ENCODE results near the gene CABP2.
"Not testable (repeated sequence)": the region's sequence is repeated elsewhere in the genome, so short reads cannot be mapped to it uniquely, and the experiment has no call there.

The CABP2 gene

DNA sequence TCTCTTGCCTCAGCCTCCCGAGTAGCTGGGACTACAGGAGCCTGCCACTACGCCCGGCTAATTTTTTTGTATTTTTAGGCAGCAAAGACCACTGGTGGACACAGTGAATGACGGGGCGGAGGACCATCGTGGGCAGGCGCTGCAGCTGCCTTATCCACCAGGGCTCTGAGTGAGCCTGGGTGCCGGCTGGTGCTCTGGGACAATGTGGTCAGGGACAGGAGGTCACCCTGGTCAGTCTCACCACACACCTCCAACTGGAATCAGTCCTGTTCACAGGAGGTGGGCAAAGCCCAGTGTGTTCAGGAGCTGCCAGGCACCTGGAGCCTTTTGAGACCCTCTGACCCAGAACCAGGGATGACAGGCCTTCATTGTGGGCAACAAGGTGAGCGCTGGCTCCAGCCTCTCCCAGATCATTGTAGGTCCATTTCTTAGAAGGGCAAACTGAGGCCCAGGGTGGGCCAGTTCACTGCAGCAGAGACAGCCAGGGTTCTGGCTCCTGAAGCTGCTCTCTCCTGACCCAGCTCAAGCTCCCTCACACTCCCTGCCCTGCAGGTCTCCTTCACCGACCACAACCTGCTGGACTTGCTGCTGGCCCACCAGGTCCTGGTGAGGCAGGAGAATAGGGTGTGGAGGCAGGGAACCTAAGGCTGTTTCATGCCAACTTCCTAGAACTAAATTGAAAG, 15.7 kb upstream of the CABP2 start:
- DNase-seq = no peak

DNA sequence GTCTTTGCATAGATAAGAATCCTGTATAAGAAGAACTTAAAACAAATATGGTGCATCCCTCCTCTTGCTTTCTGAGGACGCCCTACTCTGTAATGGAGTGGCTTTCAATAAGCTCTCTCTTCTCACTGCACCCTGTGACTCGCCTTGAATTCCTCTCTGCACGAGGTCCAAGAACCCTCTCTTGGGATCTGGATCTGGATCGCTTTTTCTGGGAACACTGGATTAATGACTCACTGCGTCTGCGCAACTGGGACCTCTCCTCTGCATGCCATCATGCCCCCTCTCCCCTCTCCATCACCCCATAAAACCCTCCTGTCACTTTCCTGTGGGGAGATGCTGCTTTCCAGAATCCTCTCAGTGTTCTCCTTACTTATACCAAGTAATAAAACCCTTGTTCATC, 15.1 kb upstream of the CABP2 start:
- DNase-seq = no peak

DNA sequence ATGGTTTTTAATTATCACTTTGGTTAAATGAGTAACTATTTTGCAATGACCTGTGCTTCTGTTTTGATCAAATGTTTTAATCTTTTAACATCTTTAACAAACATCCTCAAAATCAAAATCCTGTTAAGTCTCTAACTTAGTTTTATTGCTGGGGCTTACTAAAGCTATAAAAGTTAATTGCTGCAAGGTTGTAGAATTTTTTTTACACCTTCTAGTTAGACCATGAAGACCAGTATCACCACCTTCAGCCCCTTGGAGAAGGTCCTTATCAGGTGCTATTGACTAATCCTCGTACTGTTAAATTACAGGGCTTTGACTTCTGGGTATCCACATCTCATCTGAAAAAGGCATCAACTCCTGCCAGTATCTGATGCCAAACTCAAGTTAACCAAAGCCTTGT, 12.3 kb upstream of the CABP2 start:
- no peak for DNase-seq

DNA sequence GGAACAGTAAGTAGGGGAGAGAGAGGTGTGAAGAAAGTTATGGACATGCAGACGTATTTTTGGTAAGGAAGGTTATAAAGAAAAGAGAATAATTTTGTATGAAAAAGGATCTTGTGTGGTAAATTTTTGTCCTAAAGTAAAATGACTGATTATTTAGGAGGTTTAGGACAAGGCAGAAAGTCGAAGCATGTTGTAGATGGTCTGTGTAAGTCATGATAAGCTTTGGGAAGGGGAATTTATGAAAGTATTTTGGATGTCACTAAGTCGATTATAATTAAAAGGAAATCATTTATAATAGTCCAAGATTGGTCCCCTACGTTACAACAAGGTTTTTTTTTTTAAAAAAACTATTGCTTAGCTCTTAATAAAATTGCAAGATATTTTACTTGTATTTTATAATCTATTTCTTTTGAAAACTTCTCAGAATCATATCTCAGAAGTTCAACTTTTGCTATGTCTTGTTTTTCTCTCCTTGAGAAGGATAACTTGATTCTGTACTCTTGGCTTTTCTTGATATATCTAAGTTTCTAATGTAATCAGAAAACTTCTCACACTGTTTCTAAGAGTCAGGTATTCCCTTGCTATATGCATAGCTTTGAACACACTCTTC, 10.9 kb upstream of the CABP2 start:
- DNase-seq = no peak

DNA sequence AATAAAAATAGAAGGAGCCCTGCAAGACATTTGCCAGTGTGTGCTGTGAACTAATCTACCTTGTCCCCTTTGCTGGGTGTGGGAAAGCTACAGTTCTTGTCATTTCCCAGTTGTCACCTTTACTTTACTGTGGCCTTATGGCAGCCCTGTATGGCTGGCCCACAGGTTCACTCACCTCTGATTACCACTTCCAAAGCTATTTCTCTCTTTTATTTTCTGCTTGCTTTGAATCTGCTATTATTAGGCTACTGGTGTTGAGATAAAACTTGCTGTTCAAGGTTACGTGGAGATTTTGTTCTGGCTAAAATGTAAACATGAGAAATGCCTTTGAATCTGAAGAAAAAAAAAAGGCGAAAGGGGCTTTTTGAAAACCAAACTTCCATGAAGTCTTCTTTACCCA, 9.6 kb upstream of the CABP2 start:
- no peak for DNase-seq

DNA sequence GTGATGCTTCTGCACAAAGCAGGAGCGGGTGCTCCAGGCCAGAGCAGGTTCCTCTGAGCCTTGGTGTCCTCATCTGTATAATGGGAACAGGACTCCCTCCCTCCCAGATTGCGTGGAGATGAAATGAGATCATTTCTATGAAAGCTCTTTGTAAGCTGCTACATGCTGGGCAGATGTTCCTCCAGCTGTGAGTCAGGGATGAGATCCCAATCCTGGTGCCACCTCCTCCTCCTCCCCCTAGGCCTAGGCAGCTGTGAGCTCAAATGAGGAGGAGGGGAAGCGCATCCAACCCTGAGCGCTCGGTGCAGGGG, 7.0 kb upstream of the CABP2 start:
- DNase-seq = no peak

DNA sequence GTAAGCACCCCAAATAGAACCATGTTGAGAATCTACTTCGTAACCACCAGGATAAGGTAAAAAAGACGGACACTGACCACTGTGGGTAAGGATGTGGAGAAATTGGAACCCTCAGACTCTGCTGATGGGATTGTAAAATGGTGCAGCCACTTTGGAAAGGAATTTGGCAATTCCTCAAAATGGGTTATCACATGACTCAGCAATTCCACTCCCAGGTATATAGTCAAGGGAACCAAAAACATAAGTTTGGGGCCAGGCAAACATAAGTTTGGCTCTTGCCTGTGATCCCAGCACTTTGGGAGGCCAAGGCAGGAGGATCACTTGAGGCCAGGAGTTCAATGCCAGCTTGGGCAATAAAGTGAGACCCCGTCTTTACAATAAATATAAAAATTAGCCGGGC, 5.1 kb upstream of the CABP2 start:
- no peak for DNase-seq

DNA sequence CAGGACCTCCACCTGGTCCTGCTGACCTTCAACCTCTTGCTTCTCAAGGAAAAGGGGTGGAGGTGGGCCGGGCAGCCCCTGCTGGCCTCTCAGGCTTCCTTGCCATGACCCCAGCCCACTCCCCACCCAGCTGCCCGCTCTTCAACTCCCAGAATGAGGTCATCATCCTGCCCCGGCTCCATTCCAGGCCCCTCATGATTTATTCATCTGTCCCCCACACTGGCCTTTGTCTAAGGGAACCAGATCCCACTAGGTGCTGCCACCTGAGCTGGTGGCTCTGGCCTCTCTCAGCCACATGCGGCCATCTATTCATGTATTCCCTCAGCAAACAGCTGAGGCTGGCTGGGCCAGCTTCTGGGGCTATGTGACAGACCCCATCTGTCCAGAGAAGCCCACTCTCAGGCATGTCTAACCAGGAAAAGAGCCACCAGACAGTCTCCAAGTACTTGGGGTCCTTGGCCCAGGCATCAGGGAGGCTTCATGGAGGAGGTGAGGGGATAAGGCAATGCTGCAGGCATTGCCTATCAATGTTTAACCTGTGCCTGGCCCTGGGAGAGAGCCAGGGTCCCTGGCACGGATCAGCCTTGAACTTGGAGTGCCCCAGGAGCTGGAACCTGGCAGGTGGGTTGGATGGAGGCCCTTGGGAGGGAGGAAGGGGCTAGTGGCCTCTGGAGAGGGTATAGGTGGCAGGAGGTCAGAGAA, 2.2 kb upstream of the CABP2 start:
- DNase-seq = no peak

DNA sequence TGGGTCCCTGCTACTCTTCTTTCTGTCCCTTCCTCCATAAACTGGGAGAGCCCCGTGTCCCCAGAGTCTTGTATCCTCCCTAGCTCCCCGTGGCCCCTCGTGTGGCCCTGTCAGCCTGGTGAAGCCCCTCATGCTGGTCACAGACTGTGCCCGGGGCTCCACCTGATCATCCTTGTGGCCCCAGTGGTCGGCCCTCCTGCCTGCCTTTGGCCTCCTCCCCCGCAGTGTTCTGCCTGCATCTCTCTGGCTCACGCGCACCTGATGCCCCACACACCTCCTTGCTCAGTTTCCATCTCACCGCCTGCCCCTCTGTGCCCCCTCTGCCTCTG, 1.2 kb upstream of the CABP2 start:
- DNase-seq = no peak

DNA sequence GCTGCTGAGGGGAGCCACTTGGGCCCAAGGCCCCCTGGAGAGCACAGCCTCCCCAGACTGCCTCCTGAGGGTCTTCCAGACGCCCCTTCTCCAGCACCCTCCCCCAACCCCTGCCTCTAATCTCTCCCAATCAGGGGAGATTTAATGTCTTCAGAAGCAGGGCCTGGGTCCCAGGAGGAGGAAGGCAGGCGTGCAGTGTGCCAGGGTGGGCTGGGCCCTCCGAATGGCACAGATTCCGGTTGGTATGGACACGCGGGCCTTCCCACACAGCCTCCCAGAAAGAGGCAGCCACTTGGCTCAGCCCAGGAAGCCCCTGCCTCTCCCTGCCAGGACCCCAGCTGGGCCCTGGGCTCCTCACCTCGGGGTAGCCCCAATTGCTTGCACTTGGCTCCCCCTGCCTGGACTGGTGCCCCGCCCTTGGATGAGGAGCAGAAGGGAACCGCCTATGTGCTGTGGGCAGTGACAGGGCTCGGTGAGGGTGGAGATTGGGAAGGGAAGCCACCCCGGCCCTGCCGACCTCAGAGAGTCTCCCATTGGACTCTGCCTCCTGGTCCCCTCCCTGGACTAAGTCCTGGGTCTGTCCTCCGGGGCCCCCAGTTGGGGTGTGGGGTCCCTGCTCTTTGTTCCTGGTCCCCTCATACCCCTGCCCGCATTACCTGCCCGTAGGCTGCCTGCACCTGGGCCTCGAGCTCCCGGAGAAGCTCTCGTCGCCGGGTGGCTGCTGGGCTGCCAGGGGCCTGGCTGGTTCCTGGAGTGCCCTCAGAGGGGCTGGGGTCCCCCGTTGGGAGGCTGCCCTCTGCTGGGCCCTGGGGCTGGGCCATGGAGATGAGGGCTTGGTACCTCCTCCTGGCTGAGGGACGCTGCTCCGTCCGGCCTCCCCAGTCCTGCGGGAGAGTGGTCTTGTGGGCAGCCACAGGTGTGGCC, 572 bp upstream of the CABP2 start:
- DNase-seq = no peak

DNA sequence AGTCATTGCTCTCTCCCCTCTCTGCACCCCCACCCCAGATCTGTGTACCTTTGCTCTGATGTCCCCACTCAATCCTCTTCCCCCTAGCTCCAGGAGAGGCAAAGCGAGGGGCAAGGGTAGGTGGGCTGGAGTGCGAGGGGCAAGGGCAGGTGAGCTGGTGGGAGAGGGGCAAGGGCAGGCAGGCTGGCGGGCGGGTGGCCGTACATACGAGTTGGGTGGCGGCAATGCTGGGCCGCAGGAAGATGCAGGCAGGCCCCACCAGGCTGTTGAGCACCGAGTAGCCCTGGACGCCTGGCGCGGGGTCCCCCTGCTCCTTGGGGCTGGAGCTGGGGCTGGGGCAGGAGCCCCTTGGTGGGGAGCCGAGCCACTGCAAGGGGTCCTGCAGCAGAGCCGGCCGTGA, 908 bp downstream of the CABP2 start:
- no peak for DNase-seq

DNA sequence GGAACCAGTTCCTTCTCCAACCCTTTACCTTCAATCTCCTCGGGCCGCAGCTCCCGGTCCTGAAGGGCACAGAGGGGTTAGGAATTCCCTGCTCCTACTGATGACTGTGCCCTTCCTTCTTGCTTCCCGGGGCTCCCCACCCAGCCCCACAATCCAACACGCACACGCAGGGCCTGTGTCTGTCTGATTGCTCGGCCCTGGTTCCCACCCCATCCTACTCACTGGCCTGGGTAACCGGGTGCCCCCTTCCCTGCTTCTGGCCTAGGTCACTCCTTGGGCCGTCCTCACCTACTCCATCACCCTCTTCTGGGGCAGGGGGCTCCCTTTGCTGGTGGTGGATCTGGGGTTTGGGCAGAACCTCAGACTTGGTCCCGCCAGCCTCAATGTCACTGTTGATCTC, 1.3 kb downstream of the CABP2 start:
- no peak for DNase-seq

DNA sequence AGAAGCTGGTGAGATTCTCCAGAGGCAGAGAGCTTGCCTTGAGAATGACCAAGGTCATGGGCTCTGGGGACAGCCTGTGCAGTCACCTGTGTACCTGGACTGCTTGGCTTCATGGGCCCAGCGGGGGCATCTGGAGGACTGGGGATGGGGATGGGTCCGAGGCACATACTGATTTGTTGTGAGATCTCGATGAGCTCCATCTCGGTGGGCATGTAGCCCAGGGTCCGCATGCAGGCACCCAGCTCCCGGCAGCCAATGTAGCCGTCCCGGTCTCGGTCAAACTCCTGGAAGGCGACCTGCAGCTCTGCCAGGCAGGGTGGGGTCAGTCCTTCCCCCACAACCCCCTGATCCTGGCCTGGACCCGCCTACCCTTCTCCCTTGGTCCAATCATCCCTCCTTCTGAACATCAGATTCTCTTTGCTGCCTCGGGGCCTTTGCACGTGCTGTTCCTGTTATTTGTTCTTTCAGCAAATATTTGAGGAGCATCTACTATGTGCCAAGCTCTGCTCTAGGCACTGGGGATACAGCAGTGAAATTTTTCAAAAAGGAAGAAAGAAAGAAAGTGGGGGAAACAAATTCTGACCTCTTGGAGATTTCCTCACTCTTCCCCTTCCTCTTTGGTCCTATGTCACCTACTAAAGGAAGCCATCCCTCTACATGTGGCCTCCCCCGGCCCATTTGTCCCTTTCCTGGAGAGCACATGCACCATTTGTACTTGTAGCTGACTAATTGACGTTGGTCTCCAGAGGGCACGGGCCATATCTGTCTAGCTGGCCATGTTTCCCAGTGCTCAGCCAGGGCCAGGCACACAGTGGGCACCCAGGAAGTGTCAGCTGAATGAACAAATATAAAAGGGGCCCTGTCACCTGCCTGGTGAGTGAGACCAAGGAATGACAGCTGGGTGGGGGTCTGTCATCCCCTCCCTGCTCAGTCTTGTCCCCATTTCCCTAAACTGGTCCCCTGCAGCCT, 2.1 kb downstream of the CABP2 start:
- no peak for DNase-seq

DNA sequence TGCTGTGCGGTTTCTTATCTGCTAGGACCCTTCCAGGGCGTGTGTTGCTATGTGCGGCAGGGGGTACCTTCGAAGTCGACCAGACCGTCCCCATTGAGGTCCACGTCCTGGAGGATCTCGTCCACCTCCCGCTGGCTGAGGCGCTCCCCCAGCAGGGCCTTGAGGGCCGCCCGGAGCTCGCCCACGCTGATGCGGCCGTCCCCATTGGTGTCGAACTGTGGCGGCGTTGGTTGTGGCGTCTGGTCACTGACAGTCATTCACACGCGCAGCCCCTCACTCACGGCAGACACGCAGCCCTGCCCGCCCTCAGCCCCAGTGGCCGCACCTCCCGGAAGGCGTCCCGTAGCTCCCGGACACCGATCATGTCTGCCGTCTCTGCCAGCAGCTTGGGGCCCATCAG, 3.5 kb downstream of the CABP2 start:
- no peak for DNase-seq

DNA sequence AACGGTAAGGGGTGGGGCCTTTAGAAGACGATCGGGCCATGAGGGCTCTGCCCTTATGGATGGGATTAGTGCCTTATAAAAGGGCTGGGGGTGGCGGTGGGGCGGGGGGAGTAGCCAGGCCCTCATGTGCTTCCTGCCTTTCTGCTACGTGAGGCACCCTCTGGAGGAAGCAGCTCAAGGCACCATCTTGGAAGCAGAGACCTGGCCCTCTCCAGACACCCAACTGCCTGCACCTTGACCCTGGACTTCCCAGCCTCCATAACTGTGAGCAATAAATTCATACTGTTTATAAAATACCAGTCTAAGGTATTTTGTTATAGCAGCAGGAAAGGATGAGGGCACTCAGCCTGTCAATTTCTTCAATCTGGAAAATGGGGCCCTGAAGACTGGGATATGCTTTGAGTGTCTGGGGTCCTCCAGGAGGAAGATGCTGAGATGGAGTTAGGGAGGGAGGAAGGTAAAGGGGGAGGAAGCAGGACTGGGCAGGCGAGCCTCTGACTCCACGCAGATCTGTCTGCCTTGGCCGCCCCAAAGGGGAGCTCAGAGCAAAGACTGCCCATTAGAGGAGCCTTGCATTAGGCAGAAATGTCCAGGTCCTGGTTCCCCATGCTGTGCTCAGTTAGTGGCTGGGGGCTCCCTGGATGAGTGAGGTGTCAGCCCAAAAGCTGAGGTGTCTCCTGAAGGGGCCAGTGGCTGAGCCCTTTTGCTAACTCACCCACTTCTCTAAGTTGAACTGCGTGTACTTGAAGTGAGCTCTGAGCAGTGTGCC, 5.3 kb downstream of the CABP2 start:
- DNase-seq = no peak

DNA sequence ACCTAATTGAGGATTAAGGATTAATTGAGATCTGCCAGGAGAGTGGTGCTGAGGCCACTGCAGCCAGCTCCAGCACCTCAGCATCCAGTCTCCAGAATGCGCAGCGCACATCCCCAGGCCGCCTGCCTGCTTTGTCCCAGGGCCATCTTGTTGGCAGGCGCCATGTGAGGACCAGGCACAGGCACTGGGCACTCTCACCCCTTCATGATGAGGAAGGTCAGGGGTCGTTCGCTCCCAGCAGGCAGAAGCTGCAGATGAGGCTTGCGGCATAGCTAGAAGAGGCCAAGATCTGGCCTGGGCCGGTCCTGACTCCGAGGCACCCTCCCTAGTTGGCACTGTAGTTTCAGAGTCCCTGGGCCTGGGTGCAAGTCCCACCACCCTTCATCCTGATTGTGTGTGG, 6.4 kb downstream of the CABP2 start:
- no peak for DNase-seq

DNA sequence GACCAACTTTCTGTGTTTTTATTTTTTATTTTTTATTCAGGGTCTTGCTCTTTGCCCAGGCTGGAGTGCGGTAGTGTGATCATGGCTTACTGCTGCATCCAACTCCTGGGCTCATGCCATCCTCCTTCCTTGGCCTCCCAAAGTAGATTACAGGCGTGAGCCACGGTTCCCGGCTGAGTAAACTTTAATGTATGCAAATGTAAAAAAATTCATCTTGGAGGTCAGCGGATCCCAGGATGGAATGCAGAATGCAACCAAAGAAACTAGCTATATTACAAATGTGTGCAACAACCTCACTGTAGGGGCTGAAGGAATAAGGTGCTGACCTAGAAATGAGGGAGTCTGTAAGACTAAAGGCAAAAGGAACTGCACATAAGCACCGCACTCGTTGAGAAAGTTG, 9.1 kb downstream of the CABP2 start:
- no peak for DNase-seq

DNA sequence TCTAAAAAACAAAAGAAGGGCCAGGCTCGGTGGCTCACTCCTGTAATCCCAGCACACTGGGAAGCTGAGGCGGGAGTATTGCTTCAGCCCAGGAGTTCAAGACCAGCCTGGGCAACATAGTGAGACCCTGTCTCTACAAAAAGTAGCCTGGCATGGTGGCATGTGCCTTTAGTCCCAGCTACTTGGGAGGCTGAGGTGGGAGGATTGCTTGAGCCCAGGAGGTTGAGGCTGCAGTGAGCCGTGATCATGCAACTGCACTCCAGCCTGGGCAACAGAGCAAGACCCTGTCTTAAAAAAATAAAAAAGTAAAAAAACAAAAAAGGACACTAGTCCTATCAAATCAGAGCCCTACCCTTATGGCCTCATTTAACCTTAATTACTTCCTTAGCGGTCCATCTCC, 11.7 kb downstream of the CABP2 start:
- not testable (repeated sequence) for DNase-seq

DNA sequence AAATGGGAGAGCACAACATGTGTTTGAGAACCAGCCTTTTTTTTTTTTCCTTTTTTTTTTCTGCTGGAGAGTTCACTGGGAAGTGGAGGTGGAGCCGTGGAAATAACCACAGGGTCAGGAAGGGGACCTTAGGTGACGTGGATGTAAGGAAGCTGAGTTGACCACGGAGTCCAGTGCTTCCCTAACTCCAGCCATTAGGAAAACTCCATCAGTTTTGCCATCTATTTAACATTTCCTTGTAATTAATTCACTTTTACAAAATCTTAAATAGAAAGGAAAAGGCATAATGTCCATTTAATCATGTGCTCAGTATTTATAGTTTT, 13.3 kb downstream of the CABP2 start:
- DNase-seq = no peak

DNA sequence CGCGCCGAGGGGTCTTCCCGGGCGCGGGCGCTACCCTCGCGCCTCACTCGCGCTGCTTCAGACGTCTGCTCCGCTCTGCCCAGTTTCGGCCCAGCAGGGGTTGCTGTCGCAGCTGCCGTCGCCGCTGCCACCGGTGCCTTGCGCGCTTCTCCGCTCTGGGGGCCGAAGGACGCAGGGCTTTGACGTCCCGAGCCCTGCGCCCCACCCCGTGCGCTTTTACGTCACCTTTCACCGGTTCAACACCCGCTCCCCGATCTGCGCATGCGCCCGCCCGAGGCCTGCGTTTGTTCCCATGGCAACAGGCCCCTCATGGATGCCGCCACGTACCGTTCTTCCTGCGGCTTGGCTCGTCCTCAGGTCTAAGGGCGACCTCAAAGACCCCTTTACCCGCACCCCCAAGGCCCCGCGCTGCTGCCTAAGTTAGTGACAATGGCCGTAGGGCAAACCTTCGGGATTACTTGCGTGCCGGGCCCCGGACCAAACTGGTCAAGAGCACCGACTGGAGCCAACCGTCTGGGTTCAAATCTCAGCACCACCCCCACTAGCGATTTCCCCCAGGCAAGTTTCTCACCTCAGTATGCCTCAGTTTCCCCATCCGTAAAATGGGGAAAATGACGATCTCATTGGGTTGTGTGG, 14.6 kb downstream of the CABP2 start:
- peak; percentile 89 to 99 for DNase-seq

DNA sequence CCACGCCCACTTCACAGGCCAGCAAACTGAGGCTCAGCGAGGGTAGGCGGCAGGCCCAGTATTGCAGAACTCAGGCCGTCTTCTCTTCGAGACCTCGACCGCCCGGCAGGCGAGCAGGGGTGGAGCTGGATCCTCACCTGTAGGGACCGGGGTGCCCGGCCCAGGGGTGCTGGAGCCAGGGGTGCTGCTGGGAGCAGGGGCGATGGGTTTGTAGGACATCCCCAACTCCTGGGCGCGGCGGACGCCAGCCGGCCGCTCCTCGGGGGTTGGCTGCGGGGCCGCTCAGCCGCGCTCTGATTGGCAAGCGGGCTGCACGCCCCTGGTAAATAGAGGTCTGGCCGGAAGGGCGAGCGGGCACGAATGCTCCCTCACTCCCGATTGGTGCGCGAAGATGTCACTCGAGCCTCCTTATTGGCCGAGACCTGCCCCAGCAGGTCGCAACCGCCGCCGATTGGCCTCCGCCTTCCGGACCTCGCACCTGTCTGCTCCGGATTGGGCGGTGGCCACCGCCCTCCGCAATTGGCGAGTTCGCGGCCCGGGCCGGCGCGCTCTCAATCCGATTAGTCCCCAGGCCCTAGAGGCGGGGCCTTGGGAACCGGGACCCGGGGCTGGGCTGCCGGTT, 15.3 kb downstream of the CABP2 start, which contains the start of gene CDK2AP2:
TSS of gene CDK2AP2 (minus strand) at position 299 of the 622 bp plus-strand sequence. CDS start at position 219, 80 bp downstream.
- DNase-seq = peak; percentile 98 to 99
